Suprapubic skin (tissue), 4 donors: Measurements from ENCODE around the gene DCP1B. TPM values are rescaled to one million over a fixed set of nuclear protein-coding genes. Genes with fewer than 3 reads are reported as not detected.
A peak's percentile ranks its signal among the peaks of the same experiment; 100 is the strongest.

Source experiments
- DNase-seq, 2 donors: peaks; one replicate each; pipeline ENCODE4 v3.0.0-alpha.2; 2019; ENCODE audit warnings: low spot score in 2 of 2
- H3K27ac ChIP-seq: fragments of 200-600 bp; sonication (generic); one replicate; pipeline ENCODE4 v1.5.1; 2019
- H3K27me3 ChIP-seq: fragments of 200-600 bp; sonication (generic); one replicate; pipeline ENCODE4 v1.5.1; 2019
- H3K36me3 ChIP-seq: fragments of 200-600 bp; sonication (generic); one replicate; pipeline ENCODE4 v1.5.1; 2019
- H3K4me1 ChIP-seq: fragments of 200-600 bp; sonication (generic); one replicate; pipeline ENCODE4 v1.5.1; 2019
- H3K4me3 ChIP-seq: fragments of 200-600 bp; sonication (generic); one replicate; pipeline ENCODE4 v1.5.1; 2019; ENCODE audit warnings: mild to moderate bottlenecking
- H3K9me3 ChIP-seq: fragments of 200-600 bp; sonication (generic); one replicate; pipeline ENCODE4 v1.5.1; 2019
- CTCF ChIP-seq, 2 donors: fragments of 200-600 bp in 1 of 2; fragments of 450-650 bp in 1 of 2; sonication (generic) in 1 of 2; IDR thresholded peaks; one replicate each; pipeline ENCODE4 v1.5.1; 2016 to 2019; ENCODE audit warnings: antibody characterized with exemption in 2 of 2, mild to moderate bottlenecking in 1 of 2, moderate library complexity in 1 of 2
- EP300 ChIP-seq: sonication (generic); formaldehyde crosslinking; IDR thresholded peaks from one replicate; pipeline ENCODE4 v1.6.1; 2017; ENCODE audit warnings: antibody characterized with exemption
- POLR2A ChIP-seq, 2 donors: fragments of 450-650 bp; IDR thresholded peaks; one replicate each; pipeline ENCODE4 v1.6.1; 2017; ENCODE audit warnings: antibody characterized with exemption in 2 of 2, mild to moderate bottlenecking in 2 of 2, moderate library complexity in 2 of 2
- POLR2AphosphoS5 ChIP-seq, 3 donors: sonication (generic); formaldehyde crosslinking; IDR thresholded peaks; one replicate each; pipeline ENCODE4 v1.6.1; 2017; ENCODE audit warnings: antibody characterized with exemption in 3 of 3
- WGBS: methylation state at CpG from one replicate; pipeline ENCODE4 v1.1.5; 2018; 5-methylcytosine and 5-hydroxymethylcytosine counted together
- total RNA-seq, 4 donors: library from RNA; depleted of rRNA; stranded (reverse); fragments of >200 nt; gene quantifications; one replicate each; pipeline ENCODE4 v1.1.0, GENCODE V29; 2016

The DCP1B gene
- total RNA-seq, 4 donors from 2014 or later, result 11.5 to 19.5 (median 13.3) TPM

GRCh38 chr12:1924996-1925683, 79.1 kb downstream of the DCP1B start:
- 73% methylated on average over 7 of the region's 7 CpGs for WGBS
- TF ChIP-seq POLR2AphosphoS5 (IDR thresholded peaks at IDR 0.05) (no peak), EP300 (no peak), POLR2A (IDR thresholded peaks at IDR 0.05) (no peak), CTCF (IDR thresholded peaks at IDR 0.05) (no peak)
- Histone ChIP-seq H3K36me3 (no peaks in the 10 kb centered on the region), H3K4me3 (no peak overlapping the region), H3K9me3 (no peaks in the 10 kb centered on the region), H3K4me1 (peaks cover 5% of the 10 kb centered on the region), H3K27me3 (peaks cover 21% of the 10 kb centered on the region), H3K27ac (no peak overlapping the region)
- peak in 1 of 2 donors; percentile 67 for DNase-seq

- Histone ChIP-seq H3K4me1 (peaks cover 5% of the 10 kb centered on the region), H3K4me3 (no peak overlapping the region), H3K27ac (no peak overlapping the region), H3K36me3 (no peaks in the 10 kb centered on the region), H3K9me3 (no peaks in the 10 kb centered on the region), H3K27me3 (peaks cover 23% of the 10 kb centered on the region)
- WGBS, result 93% methylated on average over 12 of the region's 12 CpGs
- DNase-seq, result no peak
- TF ChIP-seq CTCF (IDR thresholded peaks at IDR 0.05), result no peak
- TF ChIP-seq POLR2AphosphoS5 (IDR thresholded peaks at IDR 0.05), result no peak
- no peak for TF ChIP-seq POLR2A (IDR thresholded peaks at IDR 0.05)
- no peak for TF ChIP-seq EP300
These were observed 81.3 kb downstream of the DCP1B start for GRCh38 chr12:1922985-1923384.

- H3K36me3 ChIP-seq, result no peaks in the 10 kb centered on the region
- TF ChIP-seq POLR2AphosphoS5 (IDR thresholded peaks at IDR 0.05) (no peak), CTCF (IDR thresholded peaks at IDR 0.05) (no peak), POLR2A (IDR thresholded peaks at IDR 0.05) (no peak)
- H3K27ac ChIP-seq, result no peak overlapping the region
- peaks cover 27% of the 10 kb centered on the region for H3K27me3 ChIP-seq
- H3K4me1 ChIP-seq, result peaks cover 5% of the 10 kb centered on the region
- H3K9me3 ChIP-seq, result no peaks in the 10 kb centered on the region
- 68% methylated on average over 29 of the region's 40 CpGs for WGBS
- DNase-seq, result peak in 1 of 2 donors; percentile 66
- no peak overlapping the region for H3K4me3 ChIP-seq
These were observed 82.1 kb downstream of the DCP1B start for GRCh38 chr12:1922075-1922709.

- DNase-seq, result peak; percentile 62 to 78
- TF ChIP-seq POLR2A (IDR thresholded peaks at IDR 0.05), result no peak
- no peak for TF ChIP-seq POLR2AphosphoS5 (IDR thresholded peaks at IDR 0.05)
- no peak for TF ChIP-seq CTCF (IDR thresholded peaks at IDR 0.05)
- TF ChIP-seq EP300, result no peak
- no peak overlapping the region for H3K27ac ChIP-seq
- H3K4me1 ChIP-seq, result peaks cover 5% of the 10 kb centered on the region
- no peaks in the 10 kb centered on the region for H3K9me3 ChIP-seq
- no peaks in the 10 kb centered on the region for H3K36me3 ChIP-seq
- peaks cover 30% of the 10 kb centered on the region for H3K27me3 ChIP-seq
- 85% methylated on average over 17 of the region's 17 CpGs for WGBS
- no peak overlapping the region for H3K4me3 ChIP-seq
These were observed 83.3 kb downstream of the DCP1B start for GRCh38 chr12:1920971-1921370.

GRCh38 chr12:1920436-1920835, 83.8 kb downstream of the DCP1B start:
- Histone ChIP-seq H3K4me3 (no peak overlapping the region), H3K27ac (no peak overlapping the region)
- DNase-seq, result no peak

More at GRCh38 chr12:1920436-1920835, 83.8 kb downstream of the DCP1B start:
- Histone ChIP-seq H3K27me3 (peaks cover 32% of the 10 kb centered on the region), H3K9me3 (no peaks in the 10 kb centered on the region), H3K36me3 (no peaks in the 10 kb centered on the region), H3K4me1 (peaks cover 5% of the 10 kb centered on the region)
- WGBS, result 95% methylated on average over 13 of the region's 13 CpGs
- no peak for TF ChIP-seq CTCF (IDR thresholded peaks at IDR 0.05)
- no peak for TF ChIP-seq POLR2AphosphoS5 (IDR thresholded peaks at IDR 0.05)
